Pancreas (tissue), 10 donors: Measurements from ENCODE around the gene PTMA. TPM values are rescaled to one million over a fixed set of nuclear protein-coding genes. Genes with fewer than 3 reads are reported as not detected.

ENCODE experiments used
- ATAC-seq, 4 donors: fragments of 200-7000 bp; cut with Tn5 transposase; one replicate each; pipeline versions ENCODE4 v1.8.0 to v1.9.1; 2020; ENCODE audit warnings: mild to moderate bottlenecking in 4 of 4, moderate library complexity in 4 of 4
- DNase-seq, 6 donors: peaks; one replicate each; pipeline ENCODE4 v3.0.0-alpha.2; 2020
- FAIRE-seq: peaks from 2 replicates; lab custom pipeline; 2012; peaks lifted over from hg19 to GRCh38; lab: Jason Lieb, UNC
- H3K27ac ChIP-seq, 4 donors: fragments of 200-600 bp; sonication (generic); 1 replicate in 3 of 4; 2 replicates in 1 of 4; pipeline versions ENCODE4 v1.5.0 to v1.8.0; 2020
- H3K27me3 ChIP-seq, 4 donors: fragments of 200-600 bp; one replicate each; pipeline ENCODE4 v1.8.0; 2021
- H3K36me3 ChIP-seq, 3 donors: fragments of 200-600 bp; sonication (generic) in 1 of 3; one replicate each; pipeline versions ENCODE4 v1.5.0 to v1.8.0; 2020 to 2021
- H3K4me1 ChIP-seq, 3 donors: fragments of 200-600 bp; one replicate each; pipeline ENCODE4 v1.8.0; 2021
- H3K4me3 ChIP-seq, 4 donors: fragments of 200-600 bp; sonication (generic) in 2 of 4; one replicate each; pipeline versions ENCODE4 v1.5.0 to v1.8.0; 2020 to 2021
- H3K9me3 ChIP-seq, 4 donors: fragments of 200-600 bp; one replicate each; pipeline ENCODE4 v1.8.0; 2021
- WGBS, 2 donors: extraction: QIAGEN DNeasy Blood & Tissue Kit; methylation state at CpG; one replicate each; pipeline ENCODE4 v1.1.7; 2013; 5-methylcytosine and 5-hydroxymethylcytosine counted together
- intact Hi-C, 3 donors: fragments of 100-400 bp; cut with DNase I; formaldehyde crosslinking; loops; one replicate each; pipeline versions ENCODE4 v1.11.1 to v1.14.2; 2022
- polyA plus RNA-seq, 2 donors: library from polyadenylated mRNA; stranded (reverse); fragments of 200-250 nt; gene quantifications; one replicate each; pipeline ENCODE4 v1.2.3, GENCODE V29; 2013
- total RNA-seq, 6 donors: library from RNA; stranded (reverse); fragmentation: NEBNext Ultra II Directional in 4 of 6; extraction: Animal tissue kit (Norgen Biotek cat#: 25700) in 4 of 6; gene quantifications; one replicate each; pipeline versions ENCODE4 v1.2.1 to v1.2.4, GENCODE V29; 2021 to 2023
- TF ChIP-seq, protein P1 (sequence below), 4 donors: fragments of 200-600 bp; sonication (generic) in 3 of 4; IDR thresholded peaks; one replicate each; pipeline versions ENCODE4 v1.5.0 to v1.8.0; 2021; ENCODE audit warnings: antibody characterized with exemption in 4 of 4
- donor health status: healthy with polysubstance abuse.
- donor health status: DM: no; HTN: no; CAD: no; lungs with moderate emphysema.
- donor health status: DM: no; HTN: no; CAD: no.
- donor health status: control.
- donor health status: control.
- donor health status: Bipolar disorder and iron deficiency.
- donor health status: DM: yes; HTN: yes; CAD: no.
- donor health status: DM: no; HTN: no; CAD: no.
- donor health status: DM: no; HTN: no; CAD: no.
- donor health status: DM: yes; HTN: yes; CAD: no.

Gene PTMA
- total and polyA plus RNA-seq, 8 donors = 319 to 751 (median 531) TPM

DNA sequence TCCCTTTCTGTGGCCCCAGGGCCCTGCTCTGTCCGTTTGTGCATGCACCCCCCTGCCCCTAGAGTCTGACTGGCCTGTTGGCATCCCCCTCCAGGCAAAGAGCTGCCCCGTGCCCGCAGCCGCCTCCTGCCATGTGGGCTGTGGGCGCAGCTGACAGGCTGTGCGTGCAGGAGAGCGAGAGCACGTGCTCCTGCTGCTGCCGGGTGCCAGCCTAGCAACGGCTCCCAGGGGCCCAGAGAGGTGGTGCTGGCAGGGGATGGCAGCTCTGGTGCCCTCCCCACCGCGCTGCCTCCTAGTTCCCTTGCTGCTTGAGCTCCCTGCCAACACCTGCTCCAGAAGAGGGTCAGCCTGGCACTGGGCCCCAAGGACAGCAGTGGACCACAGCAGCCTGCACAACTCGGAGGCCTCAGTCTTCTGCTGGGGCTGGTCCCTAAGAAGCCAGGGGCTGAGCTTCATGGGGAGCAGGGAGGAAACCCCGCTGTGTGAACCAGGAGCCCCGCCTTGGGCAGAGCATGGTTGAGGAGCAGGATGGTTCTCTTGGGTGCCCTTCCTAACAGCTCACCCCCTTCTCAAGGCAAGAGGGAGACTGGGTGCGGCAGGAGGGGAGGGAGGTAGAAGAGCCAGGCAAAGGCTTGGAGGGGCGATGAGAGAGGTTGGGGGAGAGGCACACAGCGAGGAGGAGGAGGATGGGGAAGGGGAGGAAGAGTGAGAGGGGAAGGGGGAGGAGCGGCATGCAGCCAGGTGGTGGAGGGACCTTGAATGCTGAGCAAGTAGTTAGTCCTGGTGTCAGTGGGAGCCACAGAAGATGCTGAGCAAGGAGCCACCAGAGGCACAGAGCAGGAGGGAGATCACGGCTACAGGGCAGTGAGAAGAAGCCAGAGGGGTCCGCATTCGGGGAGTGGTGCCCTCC is 23.8 kb upstream of the PTMA start:
- Histone ChIP-seq H3K4me3 (no peak overlapping the region), H3K9me3 (no peaks in the 10 kb centered on the region), H3K4me1 (peaks cover 0 to 3% (median 0%) of the 10 kb centered on the region in 3 donors), H3K27me3 (no peaks in the 10 kb centered on the region), H3K36me3 (no peaks in the 10 kb centered on the region), H3K27ac (no peak overlapping the region)
- intact Hi-C loops = no loop called here
- TF ChIP-seq, protein P1, sequence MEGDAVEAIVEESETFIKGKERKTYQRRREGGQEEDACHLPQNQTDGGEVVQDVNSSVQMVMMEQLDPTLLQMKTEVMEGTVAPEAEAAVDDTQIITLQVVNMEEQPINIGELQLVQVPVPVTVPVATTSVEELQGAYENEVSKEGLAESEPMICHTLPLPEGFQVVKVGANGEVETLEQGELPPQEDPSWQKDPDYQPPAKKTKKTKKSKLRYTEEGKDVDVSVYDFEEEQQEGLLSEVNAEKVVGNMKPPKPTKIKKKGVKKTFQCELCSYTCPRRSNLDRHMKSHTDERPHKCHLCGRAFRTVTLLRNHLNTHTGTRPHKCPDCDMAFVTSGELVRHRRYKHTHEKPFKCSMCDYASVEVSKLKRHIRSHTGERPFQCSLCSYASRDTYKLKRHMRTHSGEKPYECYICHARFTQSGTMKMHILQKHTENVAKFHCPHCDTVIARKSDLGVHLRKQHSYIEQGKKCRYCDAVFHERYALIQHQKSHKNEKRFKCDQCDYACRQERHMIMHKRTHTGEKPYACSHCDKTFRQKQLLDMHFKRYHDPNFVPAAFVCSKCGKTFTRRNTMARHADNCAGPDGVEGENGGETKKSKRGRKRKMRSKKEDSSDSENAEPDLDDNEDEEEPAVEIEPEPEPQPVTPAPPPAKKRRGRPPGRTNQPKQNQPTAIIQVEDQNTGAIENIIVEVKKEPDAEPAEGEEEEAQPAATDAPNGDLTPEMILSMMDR (IDR thresholded peaks at IDR 0.05) = no peak
- no peak for FAIRE-seq
- DNase-seq = peak in 1 of 6 donors; percentile 60
- 63 to 65% methylated on average over 21 to 22 of the region's 22 CpGs for WGBS, 2 donors
- ATAC-seq = peak in 3 of 4 donors; percentile 29 to 43 (median 36)

DNA sequence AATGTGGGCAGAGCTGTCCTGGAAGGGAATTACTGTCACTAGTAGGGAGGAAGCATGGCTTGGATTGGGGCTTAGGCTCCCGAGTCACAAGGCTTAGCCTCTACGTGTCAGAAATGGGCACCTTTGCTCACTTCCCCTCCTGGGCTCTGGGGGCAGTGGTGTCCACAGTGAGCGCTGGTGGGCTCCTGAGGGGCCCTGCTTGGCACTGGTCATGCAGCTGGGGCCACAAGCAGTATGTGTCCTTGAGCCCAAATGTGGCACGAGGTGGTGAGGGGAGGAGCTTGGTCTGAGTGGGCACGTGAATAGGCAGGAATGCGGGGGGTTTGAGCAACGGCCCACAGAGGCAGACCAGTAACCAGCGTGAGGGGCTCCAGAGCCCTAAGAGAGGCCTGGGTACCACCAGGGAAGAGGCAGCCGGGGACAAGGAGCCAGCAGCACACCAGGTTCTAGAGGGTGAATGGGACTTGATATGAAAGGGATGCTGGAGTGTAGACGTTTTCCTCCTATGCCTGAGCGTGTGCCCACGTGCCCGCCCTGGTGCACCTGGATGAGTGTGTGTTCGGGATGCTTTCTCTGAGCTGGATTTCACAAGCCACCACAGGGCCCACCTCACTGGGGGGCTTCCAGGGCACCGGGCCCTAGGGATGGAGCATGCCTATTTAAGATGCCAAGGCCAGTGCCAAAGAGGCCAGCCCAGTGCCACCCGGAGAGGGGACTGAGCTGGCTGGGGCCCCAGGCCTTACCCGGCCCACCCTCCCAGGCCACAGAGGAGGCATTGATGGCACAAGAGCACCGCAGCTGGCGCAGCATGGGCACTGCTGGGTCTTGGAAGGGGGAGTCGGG is 22.8 kb upstream of the PTMA start:
- FAIRE-seq (no peak), ATAC-seq (no peak), DNase-seq (no peak)
- Histone ChIP-seq H3K27ac (no peak overlapping the region), H3K4me3 (no peak overlapping the region), H3K27me3 (no peaks in the 10 kb centered on the region), H3K9me3 (no peaks in the 10 kb centered on the region), H3K4me1 (peaks cover 0 to 3% (median 0%) of the 10 kb centered on the region in 3 donors), H3K36me3 (no peaks in the 10 kb centered on the region)
- TF ChIP-seq, protein P1 (IDR thresholded peaks at IDR 0.05) = no peak
- intact Hi-C loops = no loop called here
- 76 to 78% methylated on average over 20 of the region's 20 CpGs for WGBS, 2 donors

- Histone ChIP-seq H3K9me3 (no peaks in the 10 kb centered on the region), H3K27ac (no peak overlapping the region), H3K27me3 (no peaks in the 10 kb centered on the region), H3K4me3 (no peak overlapping the region), H3K4me1 (peaks cover 0 to 2% (median 0%) of the 10 kb centered on the region in 3 donors), H3K36me3 (no peaks in the 10 kb centered on the region)
- DNase-seq (no peak), ATAC-seq (no peak), FAIRE-seq (no peak)
- WGBS, 2 donors = 86 to 88% methylated on average over 11 of the region's 11 CpGs
- TF ChIP-seq, protein P1 (IDR thresholded peaks at IDR 0.05) = no peak
- intact Hi-C loops = no loop called here
These were observed 21.9 kb upstream of the PTMA start for GRCh38 chr2:231686192-231687100.

- DNase-seq (peak in 5 of 6 donors; percentile 60 to 84 (median 71)), FAIRE-seq (no peak), ATAC-seq (peak; percentile 61 to 87 (median 76))
- Histone ChIP-seq H3K36me3 (no peaks in the 10 kb centered on the region), H3K27ac (no peak overlapping the region), H3K27me3 (no peaks in the 10 kb centered on the region), H3K9me3 (no peaks in the 10 kb centered on the region), H3K4me3 (no peak overlapping the region), H3K4me1 (no peaks in the 10 kb centered on the region)
- WGBS, 2 donors = 50 to 52% methylated on average over 14 of the region's 14 CpGs
- TF ChIP-seq, protein P1 (IDR thresholded peaks at IDR 0.05) = peak in 3 of 4 donors; percentile 22 to 30 (median 29)
- intact Hi-C loops = no loop called here
These were observed 21.0 kb upstream of the PTMA start for GRCh38 chr2:231687133-231687852.
